IMR-90 (cell line): ENCODE data around the gene GPRIN3.

ENCODE experiments used
- BHLHE40 ChIP-seq: fragments of 150-350 bp; IDR thresholded peaks from 2 replicates; pipeline ENCODE4 v1.6.1; 2016; ENCODE audit warnings: mild to moderate bottlenecking, low read depth, low read length
- CEBPB ChIP-seq: IDR thresholded peaks from 2 replicates; pipeline ENCODE4 v1.6.1; 2012; ENCODE audit warnings: low read depth, low read length, improper control_type of control experiment
- MAZ ChIP-seq: IDR thresholded peaks from 2 replicates; pipeline ENCODE4 v1.6.1; 2012; ENCODE audit warnings: low read depth, mild to moderate bottlenecking, low read length, improper control_type of control experiment, moderate library complexity, borderline replicate concordance
- MXI1 ChIP-seq: IDR thresholded peaks from 2 replicates; pipeline ENCODE4 v1.6.1; 2012; ENCODE audit warnings: low read depth, mild to moderate bottlenecking, low read length, moderate library complexity, borderline replicate concordance
- POLR2A ChIP-seq: IDR thresholded peaks from 2 replicates; pipeline ENCODE4 v1.6.1; 2012; ENCODE audit warnings: mild to moderate bottlenecking, low read depth, low read length
- RAD21 ChIP-seq: IDR thresholded peaks from 2 replicates; pipeline ENCODE4 v1.6.1; 2012; ENCODE audit warnings: low read length, improper control_type of control experiment
- RCOR1 ChIP-seq: IDR thresholded peaks from 2 replicates; pipeline ENCODE4 v1.6.1; 2012; ENCODE audit warnings: mild to moderate bottlenecking, low read length, improper control_type of control experiment; ENCODE audit not compliant: insufficient replicate concordance
- SMC3 ChIP-seq: fragments of 150-350 bp; IDR thresholded peaks from 2 replicates; pipeline ENCODE4 v1.6.1; 2016; ENCODE audit warnings: low read depth, mild to moderate bottlenecking, antibody characterized with exemption, low read length, moderate library complexity
- TF ChIP-seq, protein P1 (sequence below): fragments of 150-350 bp; IDR thresholded peaks from 2 replicates; pipeline ENCODE4 v1.6.1; 2017; ENCODE audit warnings: mild to moderate bottlenecking, antibody characterized with exemption, low read length, low read depth
- TF ChIP-seq, protein P2 (sequence below): conservative IDR thresholded peaks from 2 replicates; pipeline ENCODE4 v1.5.1; 2012; ENCODE audit warnings: mild to moderate bottlenecking, low read depth, low read length, improper control_type of control experiment
- TF ChIP-seq, protein P3 (sequence below): fragments of 150-350 bp; IDR thresholded peaks from 2 replicates; pipeline ENCODE4 v1.6.1; 2016; ENCODE audit warnings: low read depth, mild to moderate bottlenecking, low read length, moderate library complexity, borderline replicate concordance

DNA sequence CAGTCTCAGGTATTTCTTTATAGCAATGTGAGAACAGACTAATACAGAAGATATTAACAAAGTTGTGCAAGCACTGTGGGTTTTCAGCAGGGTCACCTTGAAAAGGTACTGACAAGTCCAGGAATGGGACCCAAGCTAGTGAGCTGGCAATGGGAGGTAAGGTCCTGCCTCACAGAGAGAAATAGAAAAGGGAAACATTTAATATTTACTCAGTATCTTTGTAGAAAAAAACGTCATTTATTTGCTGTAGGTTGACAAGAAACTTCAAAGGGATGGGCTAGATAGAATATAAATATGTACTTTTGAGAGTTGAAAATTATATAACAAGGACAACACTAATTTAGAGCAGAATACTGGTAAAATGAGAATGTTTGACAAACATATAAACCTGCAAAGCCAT, 89.0 kb downstream of the GPRIN3 start:
- TF ChIP-seq, protein P1, sequence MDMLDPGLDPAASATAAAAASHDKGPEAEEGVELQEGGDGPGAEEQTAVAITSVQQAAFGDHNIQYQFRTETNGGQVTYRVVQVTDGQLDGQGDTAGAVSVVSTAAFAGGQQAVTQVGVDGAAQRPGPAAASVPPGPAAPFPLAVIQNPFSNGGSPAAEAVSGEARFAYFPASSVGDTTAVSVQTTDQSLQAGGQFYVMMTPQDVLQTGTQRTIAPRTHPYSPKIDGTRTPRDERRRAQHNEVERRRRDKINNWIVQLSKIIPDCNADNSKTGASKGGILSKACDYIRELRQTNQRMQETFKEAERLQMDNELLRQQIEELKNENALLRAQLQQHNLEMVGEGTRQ, result no peak
- TF ChIP-seq POLR2A (no peak), BHLHE40 (no peak), CEBPB (no peak), MXI1 (no peak), SMC3 (no peak), MAZ (no peak), RAD21 (no peak), RCOR1 (no peak)
- TF ChIP-seq, protein P2, sequence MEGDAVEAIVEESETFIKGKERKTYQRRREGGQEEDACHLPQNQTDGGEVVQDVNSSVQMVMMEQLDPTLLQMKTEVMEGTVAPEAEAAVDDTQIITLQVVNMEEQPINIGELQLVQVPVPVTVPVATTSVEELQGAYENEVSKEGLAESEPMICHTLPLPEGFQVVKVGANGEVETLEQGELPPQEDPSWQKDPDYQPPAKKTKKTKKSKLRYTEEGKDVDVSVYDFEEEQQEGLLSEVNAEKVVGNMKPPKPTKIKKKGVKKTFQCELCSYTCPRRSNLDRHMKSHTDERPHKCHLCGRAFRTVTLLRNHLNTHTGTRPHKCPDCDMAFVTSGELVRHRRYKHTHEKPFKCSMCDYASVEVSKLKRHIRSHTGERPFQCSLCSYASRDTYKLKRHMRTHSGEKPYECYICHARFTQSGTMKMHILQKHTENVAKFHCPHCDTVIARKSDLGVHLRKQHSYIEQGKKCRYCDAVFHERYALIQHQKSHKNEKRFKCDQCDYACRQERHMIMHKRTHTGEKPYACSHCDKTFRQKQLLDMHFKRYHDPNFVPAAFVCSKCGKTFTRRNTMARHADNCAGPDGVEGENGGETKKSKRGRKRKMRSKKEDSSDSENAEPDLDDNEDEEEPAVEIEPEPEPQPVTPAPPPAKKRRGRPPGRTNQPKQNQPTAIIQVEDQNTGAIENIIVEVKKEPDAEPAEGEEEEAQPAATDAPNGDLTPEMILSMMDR, result no peak
- TF ChIP-seq, protein P3, sequence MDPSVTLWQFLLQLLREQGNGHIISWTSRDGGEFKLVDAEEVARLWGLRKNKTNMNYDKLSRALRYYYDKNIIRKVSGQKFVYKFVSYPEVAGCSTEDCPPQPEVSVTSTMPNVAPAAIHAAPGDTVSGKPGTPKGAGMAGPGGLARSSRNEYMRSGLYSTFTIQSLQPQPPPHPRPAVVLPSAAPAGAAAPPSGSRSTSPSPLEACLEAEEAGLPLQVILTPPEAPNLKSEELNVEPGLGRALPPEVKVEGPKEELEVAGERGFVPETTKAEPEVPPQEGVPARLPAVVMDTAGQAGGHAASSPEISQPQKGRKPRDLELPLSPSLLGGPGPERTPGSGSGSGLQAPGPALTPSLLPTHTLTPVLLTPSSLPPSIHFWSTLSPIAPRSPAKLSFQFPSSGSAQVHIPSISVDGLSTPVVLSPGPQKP, result no peak
